Chondrocyte (in vitro differentiated cells): Measurements from ENCODE around the gene USH2A. TPM values are rescaled to one million over a fixed set of nuclear protein-coding genes. Genes with fewer than 3 reads are reported as not detected.

ENCODE experiments used
- DNase-seq: peaks from one replicate; pipeline ENCODE4 v3.0.0; 2021; ENCODE audit warnings: mixed read lengths, low spot score
- H3K27ac Mint-ChIP-seq: one replicate; pipeline ENCODE4 v1.8.0; 2021; ENCODE audit warnings: mild to moderate bottlenecking, moderate library complexity, mixed read lengths; ENCODE audit not compliant: unreplicated experiment
- H3K27me3 Mint-ChIP-seq: 2 replicates; pipeline ENCODE4 v1.8.0; 2021; ENCODE audit warnings: low read depth, mixed read lengths
- H3K36me3 Mint-ChIP-seq: 2 replicates; pipeline ENCODE4 v1.8.0; 2021; ENCODE audit warnings: low read depth, mixed read lengths
- H3K4me1 Mint-ChIP-seq: 2 replicates; pipeline ENCODE4 v1.8.0; 2021; ENCODE audit warnings: low read depth, mild to moderate bottlenecking, mixed read lengths
- H3K4me3 Mint-ChIP-seq: one replicate; pipeline ENCODE4 v1.8.0; 2021; ENCODE audit warnings: mild to moderate bottlenecking, moderate library complexity, mixed read lengths; ENCODE audit not compliant: unreplicated experiment
- H3K9me3 Mint-ChIP-seq: 2 replicates; pipeline ENCODE4 v1.8.0; 2021; ENCODE audit warnings: low read depth, mixed read lengths
- total RNA-seq: library from RNA; stranded (reverse); gene quantifications from 3 replicates; pipeline ENCODE4 v1.2.1, GENCODE V29; 2021
- TF ChIP-seq, protein P1 (sequence below): fragments of 200-600 bp; sonication (generic); IDR thresholded peaks from 2 replicates; pipeline ENCODE4 v1.5.0; 2021; ENCODE audit warnings: antibody characterized with exemption, mild to moderate bottlenecking, moderate library complexity

USH2A gene
- total RNA-seq, 1 donor from 2014 or later: not detected

DNA sequence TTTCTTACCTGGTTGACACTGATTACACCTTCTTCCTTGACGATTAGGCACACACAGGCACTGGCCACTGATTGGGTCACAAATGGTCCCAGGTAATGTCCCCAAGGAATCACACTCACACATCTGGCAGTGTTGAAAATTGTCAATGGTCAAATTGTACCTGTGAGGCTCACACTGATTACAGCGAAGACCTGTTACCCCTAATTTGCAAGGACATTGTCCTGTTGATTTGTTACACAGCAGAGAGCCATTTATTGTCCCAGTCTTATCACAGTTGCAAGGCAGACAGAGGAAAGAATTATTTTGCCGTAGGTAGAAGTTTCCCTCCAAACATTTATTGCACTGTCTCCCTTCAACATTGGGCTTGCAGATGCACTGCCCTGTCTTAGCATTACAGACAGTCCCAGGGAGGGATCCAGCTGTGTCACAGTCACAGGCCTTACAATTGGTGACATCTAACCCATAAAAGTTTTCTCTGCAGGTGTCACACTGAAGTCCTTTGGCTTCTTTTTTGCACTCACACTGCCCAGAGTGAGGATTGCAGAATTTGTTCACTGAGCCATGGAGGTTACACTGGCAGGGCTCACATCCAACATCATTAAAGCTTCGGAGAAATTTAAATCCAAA, 176.6 kb downstream of the USH2A start:
- TF ChIP-seq, protein P1, sequence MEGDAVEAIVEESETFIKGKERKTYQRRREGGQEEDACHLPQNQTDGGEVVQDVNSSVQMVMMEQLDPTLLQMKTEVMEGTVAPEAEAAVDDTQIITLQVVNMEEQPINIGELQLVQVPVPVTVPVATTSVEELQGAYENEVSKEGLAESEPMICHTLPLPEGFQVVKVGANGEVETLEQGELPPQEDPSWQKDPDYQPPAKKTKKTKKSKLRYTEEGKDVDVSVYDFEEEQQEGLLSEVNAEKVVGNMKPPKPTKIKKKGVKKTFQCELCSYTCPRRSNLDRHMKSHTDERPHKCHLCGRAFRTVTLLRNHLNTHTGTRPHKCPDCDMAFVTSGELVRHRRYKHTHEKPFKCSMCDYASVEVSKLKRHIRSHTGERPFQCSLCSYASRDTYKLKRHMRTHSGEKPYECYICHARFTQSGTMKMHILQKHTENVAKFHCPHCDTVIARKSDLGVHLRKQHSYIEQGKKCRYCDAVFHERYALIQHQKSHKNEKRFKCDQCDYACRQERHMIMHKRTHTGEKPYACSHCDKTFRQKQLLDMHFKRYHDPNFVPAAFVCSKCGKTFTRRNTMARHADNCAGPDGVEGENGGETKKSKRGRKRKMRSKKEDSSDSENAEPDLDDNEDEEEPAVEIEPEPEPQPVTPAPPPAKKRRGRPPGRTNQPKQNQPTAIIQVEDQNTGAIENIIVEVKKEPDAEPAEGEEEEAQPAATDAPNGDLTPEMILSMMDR: no peak
- no peaks in the 10 kb centered on the region for H3K9me3 Mint-ChIP-seq
- H3K4me1 Mint-ChIP-seq: no peaks in the 10 kb centered on the region
- H3K4me3 Mint-ChIP-seq: no peak overlapping the region
- peaks cover 12% of the 10 kb centered on the region for H3K27me3 Mint-ChIP-seq
- H3K36me3 Mint-ChIP-seq: no peaks in the 10 kb centered on the region
- no peak overlapping the region for H3K27ac Mint-ChIP-seq
- no peak for DNase-seq

DNA sequence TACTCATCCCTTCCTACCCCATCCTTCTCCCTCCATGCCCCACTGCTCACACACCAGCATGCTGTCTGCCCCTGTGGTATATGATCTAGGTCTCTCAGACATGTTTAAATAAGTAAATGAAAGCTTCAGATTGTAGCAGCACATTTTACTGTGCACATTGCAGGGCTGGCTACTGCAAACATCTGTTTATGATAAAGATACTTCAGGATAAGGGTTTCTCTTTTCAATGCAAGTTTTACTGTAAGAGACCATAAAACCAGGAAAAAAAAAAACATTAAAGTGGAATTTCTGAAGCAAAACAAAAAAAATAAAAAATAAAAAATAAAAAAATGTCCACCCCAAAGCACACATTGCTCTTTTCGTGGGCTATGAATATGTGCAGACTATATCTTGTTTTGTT, 184.4 kb downstream of the USH2A start:
- Mint-ChIP-seq H3K4me1 (no peaks in the 10 kb centered on the region), H3K9me3 (no peaks in the 10 kb centered on the region), H3K4me3 (no peak overlapping the region), H3K27me3 (peaks cover 10% of the 10 kb centered on the region), H3K36me3 (no peaks in the 10 kb centered on the region), H3K27ac (no peak overlapping the region)
- TF ChIP-seq, protein P1: no peak
- no peak for DNase-seq

DNA sequence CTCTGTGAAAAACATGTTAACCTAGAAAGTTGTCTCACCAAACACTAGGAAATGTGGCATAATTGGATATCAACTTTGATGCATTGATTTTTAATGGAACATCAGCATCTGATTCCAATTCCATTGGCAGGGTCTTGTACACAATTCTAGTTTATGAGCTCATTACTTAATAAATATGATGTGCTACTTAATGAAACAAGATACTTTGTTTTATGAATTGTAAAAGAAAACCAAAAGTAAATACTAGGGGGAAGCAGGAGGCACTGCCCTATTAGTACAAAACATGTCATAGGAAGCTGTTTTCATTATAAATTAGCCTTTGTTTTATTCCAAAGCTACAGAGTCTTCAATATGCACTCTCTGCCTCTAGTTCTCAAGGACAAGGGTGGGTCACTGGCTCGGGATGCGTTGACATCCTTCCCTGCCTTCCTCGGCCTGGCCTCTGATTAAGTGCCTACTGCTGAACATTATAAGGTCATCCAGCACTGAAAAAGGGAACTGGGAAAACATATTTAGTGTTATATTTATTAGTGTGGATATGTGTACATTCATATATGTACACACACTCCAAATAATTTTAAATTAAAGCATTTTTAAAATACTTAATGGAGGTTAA, 185.2 kb downstream of the USH2A start:
- TF ChIP-seq, protein P1: no peak
- H3K27ac Mint-ChIP-seq: no peak overlapping the region
- no peaks in the 10 kb centered on the region for H3K36me3 Mint-ChIP-seq
- H3K27me3 Mint-ChIP-seq: peaks cover 13% of the 10 kb centered on the region
- H3K9me3 Mint-ChIP-seq: no peaks in the 10 kb centered on the region
- no peaks in the 10 kb centered on the region for H3K4me1 Mint-ChIP-seq
- no peak for DNase-seq
- H3K4me3 Mint-ChIP-seq: no peak overlapping the region

DNA sequence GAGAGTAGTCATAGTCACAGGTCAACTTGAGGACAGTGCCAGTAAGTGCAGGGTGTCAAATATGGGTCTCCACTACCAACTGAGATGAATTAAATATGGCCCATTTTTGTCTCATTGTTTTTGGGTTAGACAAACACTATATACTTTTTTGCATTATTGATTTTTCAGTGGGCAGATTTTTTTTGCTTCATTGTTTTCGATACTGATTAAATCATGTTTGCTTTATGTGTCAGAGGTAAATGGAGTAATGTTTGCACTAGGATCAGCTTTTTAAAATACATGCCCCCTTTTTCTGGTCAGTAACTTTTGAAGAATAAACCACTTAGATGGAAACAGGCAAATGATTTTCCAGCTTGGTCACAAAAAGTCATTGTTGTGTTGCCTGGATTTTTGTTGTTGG, 199.0 kb downstream of the USH2A start:
- H3K27ac Mint-ChIP-seq: no peak overlapping the region
- H3K9me3 Mint-ChIP-seq: peaks cover 2% of the 10 kb centered on the region
- H3K4me1 Mint-ChIP-seq: peaks cover 5% of the 10 kb centered on the region
- H3K27me3 Mint-ChIP-seq: peaks cover 36% of the 10 kb centered on the region
- no peak overlapping the region for H3K4me3 Mint-ChIP-seq
- H3K36me3 Mint-ChIP-seq: no peaks in the 10 kb centered on the region
- TF ChIP-seq, protein P1: no peak
- DNase-seq: no peak

DNA sequence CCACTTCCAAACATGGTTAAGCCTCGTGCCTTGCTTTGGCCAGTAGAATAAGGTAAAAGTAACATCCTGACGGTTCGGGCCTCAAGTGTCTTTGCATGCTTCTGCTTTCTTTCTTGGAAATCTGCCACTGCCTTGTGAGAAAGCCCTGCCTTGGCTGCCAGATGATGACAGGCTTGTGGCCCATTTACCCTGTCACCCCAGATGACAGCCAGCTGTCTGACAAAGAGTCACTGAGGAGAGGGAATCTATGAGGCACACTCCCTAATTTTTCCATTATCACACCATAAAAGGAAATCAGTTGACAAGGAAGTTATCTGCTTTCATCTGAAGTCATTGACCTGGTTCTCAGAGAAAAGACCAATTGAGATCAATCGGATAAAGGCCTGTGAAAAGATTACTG, 199.8 kb downstream of the USH2A start:
- Mint-ChIP-seq H3K9me3 (peaks cover 2% of the 10 kb centered on the region), H3K4me1 (peaks cover 5% of the 10 kb centered on the region), H3K27me3 (peaks cover 38% of the 10 kb centered on the region), H3K36me3 (no peaks in the 10 kb centered on the region), H3K27ac (no peak overlapping the region), H3K4me3 (no peak overlapping the region)
- DNase-seq: no peak
- TF ChIP-seq, protein P1: no peak
